Sigmoid colon (tissue), 4 donors: ENCODE data around the gene ROR1.

Experiments
- EP300 ChIP-seq, 4 donors: sonication (generic); formaldehyde crosslinking; IDR thresholded peaks; one replicate each; pipeline ENCODE4 v1.6.1; 2017; ENCODE audit warnings: antibody characterized with exemption in 4 of 4
- POLR2A ChIP-seq, 2 donors: fragments of 450-650 bp; IDR thresholded peaks; one replicate each; pipeline ENCODE4 v1.6.1; 2016; ENCODE audit warnings: antibody characterized with exemption in 2 of 2, mild to moderate bottlenecking in 2 of 2, moderate library complexity in 2 of 2
- TF ChIP-seq, protein P1 (sequence below), 4 experiments: fragments of 450-650 bp in 3 of 4; fragments of 200-600 bp in 1 of 4; IDR thresholded peaks; one replicate each; pipeline ENCODE4 v1.5.1; 2016 to 2019; ENCODE audit warnings: antibody characterized with exemption in 4 of 4, mild to moderate bottlenecking in 3 of 4, moderate library complexity in 2 of 4

- TF ChIP-seq POLR2A (IDR thresholded peaks at IDR 0.05), result no peak
- no peak for TF ChIP-seq EP300 (IDR thresholded peaks at IDR 0.05)
- TF ChIP-seq, protein P1, sequence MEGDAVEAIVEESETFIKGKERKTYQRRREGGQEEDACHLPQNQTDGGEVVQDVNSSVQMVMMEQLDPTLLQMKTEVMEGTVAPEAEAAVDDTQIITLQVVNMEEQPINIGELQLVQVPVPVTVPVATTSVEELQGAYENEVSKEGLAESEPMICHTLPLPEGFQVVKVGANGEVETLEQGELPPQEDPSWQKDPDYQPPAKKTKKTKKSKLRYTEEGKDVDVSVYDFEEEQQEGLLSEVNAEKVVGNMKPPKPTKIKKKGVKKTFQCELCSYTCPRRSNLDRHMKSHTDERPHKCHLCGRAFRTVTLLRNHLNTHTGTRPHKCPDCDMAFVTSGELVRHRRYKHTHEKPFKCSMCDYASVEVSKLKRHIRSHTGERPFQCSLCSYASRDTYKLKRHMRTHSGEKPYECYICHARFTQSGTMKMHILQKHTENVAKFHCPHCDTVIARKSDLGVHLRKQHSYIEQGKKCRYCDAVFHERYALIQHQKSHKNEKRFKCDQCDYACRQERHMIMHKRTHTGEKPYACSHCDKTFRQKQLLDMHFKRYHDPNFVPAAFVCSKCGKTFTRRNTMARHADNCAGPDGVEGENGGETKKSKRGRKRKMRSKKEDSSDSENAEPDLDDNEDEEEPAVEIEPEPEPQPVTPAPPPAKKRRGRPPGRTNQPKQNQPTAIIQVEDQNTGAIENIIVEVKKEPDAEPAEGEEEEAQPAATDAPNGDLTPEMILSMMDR (IDR thresholded peaks at IDR 0.05), result no peak
These were observed 100.6 kb downstream of the ROR1 start for GRCh38 chr1:63874278-63874880.
